Astrocyte (in vitro differentiated cells and primary cell): Measurements from ENCODE around the gene GLRA3. TPM values are rescaled to one million over a fixed set of nuclear protein-coding genes. Genes with fewer than 3 reads are reported as not detected.
A peak's percentile ranks its signal among the peaks of the same experiment; 100 is the strongest.

Experiments
- DNase-seq: peaks from one replicate; pipeline ENCODE4 v3.0.0-alpha.2; 2010; ENCODE audit warnings: low read depth
- FAIRE-seq: peaks from 2 replicates; lab custom pipeline; 2011; peaks lifted over from hg19 to GRCh38; lab: Jason Lieb, UNC
- H2AFZ ChIP-seq: 2 replicates; pipeline ENCODE4 v1.6.0; 2012; ENCODE audit warnings: low read depth, low read length, inconsistent platforms
- H3K27ac ChIP-seq: 2 replicates; pipeline ENCODE4 v1.5.1; 2011; ENCODE audit warnings: low read depth, low read length, inconsistent platforms
- H3K27me3 ChIP-seq: 2 replicates; pipeline ENCODE4 v1.6.0; 2011; ENCODE audit warnings: low read length, inconsistent platforms; ENCODE audit not compliant: insufficient read depth
- H3K36me3 ChIP-seq: 2 replicates; pipeline ENCODE4 v1.5.1; 2011; ENCODE audit warnings: low read length, inconsistent platforms; ENCODE audit not compliant: insufficient read depth
- H3K4me1 ChIP-seq: 2 replicates; pipeline ENCODE4 v1.5.1; 2011; ENCODE audit warnings: low read length, inconsistent platforms; ENCODE audit not compliant: insufficient read depth
- H3K4me2 ChIP-seq: 2 replicates; pipeline ENCODE4 v1.6.0; 2012; ENCODE audit warnings: low read length, inconsistent platforms
- H3K4me3 ChIP-seq: 2 replicates; pipeline ENCODE4 v1.5.1; 2011; ENCODE audit warnings: low read depth, mild to moderate bottlenecking, low read length, inconsistent platforms; ENCODE audit not compliant: insufficient read depth
- H3K79me2 ChIP-seq: 2 replicates; pipeline ENCODE4 v1.6.0; 2012; ENCODE audit warnings: mild to moderate bottlenecking, low read length, inconsistent platforms; ENCODE audit not compliant: insufficient read depth
- H3K9ac ChIP-seq: 2 replicates; pipeline ENCODE4 v1.6.0; 2012; ENCODE audit warnings: mild to moderate bottlenecking, low read length, inconsistent platforms
- H3K9me3 ChIP-seq: 2 replicates; pipeline ENCODE4 v1.5.1; 2012; ENCODE audit warnings: low read depth, mild to moderate bottlenecking, low read length, inconsistent platforms; ENCODE audit not compliant: insufficient read depth
- H4K20me1 ChIP-seq: 2 replicates; pipeline ENCODE4 v1.6.0; 2012; ENCODE audit warnings: low read length, inconsistent platforms; ENCODE audit not compliant: insufficient read depth
- H3K27ac Mint-ChIP-seq: one replicate; pipeline ENCODE4 v1.8.0; 2021; ENCODE audit warnings: mild to moderate bottlenecking, mixed read lengths; ENCODE audit not compliant: unreplicated experiment
- H3K27me3 Mint-ChIP-seq: one replicate; pipeline ENCODE4 v1.8.0; 2021; ENCODE audit warnings: low read depth, mixed read lengths; ENCODE audit not compliant: unreplicated experiment
- H3K36me3 Mint-ChIP-seq: one replicate; pipeline ENCODE4 v1.8.0; 2021; ENCODE audit warnings: low read depth, mixed read lengths; ENCODE audit not compliant: unreplicated experiment
- H3K4me1 Mint-ChIP-seq: one replicate; pipeline ENCODE4 v1.8.0; 2021; ENCODE audit warnings: low read depth, mixed read lengths; ENCODE audit not compliant: unreplicated experiment
- H3K4me3 Mint-ChIP-seq: one replicate; pipeline ENCODE4 v1.8.0; 2021; ENCODE audit warnings: mild to moderate bottlenecking, moderate library complexity, mixed read lengths; ENCODE audit not compliant: unreplicated experiment
- H3K9me3 Mint-ChIP-seq: one replicate; pipeline ENCODE4 v1.8.0; 2021; ENCODE audit warnings: mild to moderate bottlenecking, mixed read lengths; ENCODE audit not compliant: unreplicated experiment
- CTCF ChIP-seq: IDR thresholded peaks from 2 replicates; pipeline ENCODE4 v1.5.1; 2011; ENCODE audit warnings: low read depth, mild to moderate bottlenecking, inconsistent platforms, low read length, moderate library complexity; ENCODE audit not compliant: insufficient read depth
- EZH2 ChIP-seq: IDR thresholded peaks from 2 replicates; pipeline ENCODE4 v1.6.1; 2012; ENCODE audit warnings: mild to moderate bottlenecking, low read length, inconsistent platforms; ENCODE audit not compliant: insufficient read depth
- total RNA-seq: library from RNA; stranded (reverse); gene quantifications from 2 replicates; pipeline ENCODE4 v1.2.1, GENCODE V29; 2021

GLRA3 gene
- total RNA-seq, 1 donor from 2014 or later: not detected

DNA sequence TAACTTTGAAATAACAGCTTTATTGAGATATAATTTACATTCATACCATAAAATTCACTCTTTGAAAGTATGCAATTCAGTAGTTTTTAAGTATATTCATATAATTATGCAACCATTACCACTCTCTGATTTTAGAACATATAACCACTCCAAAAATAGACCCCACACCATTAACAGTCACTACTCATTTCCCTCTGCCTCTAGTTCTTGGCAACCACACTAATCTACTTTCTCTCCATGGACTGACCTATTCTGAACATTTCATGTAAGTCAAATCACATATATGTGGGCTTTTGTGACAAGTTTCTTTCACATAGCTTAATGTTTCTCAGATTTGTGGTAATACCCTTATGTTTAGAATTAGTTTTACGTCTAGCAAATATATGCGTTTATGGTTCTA is 19.5 kb upstream of the GLRA3 start:
- H3K4me3 Mint-ChIP-seq: no peak overlapping the region
- H3K27ac Mint-ChIP-seq: no peak overlapping the region
- DNase-seq: no peak
- no peak overlapping the region for H2AFZ ChIP-seq
- H3K27me3 ChIP-seq: no peaks in the 10 kb centered on the region
- FAIRE-seq: no peak
- H3K4me1 Mint-ChIP-seq: no peaks in the 10 kb centered on the region
- no peaks in the 10 kb centered on the region for H3K9me3 ChIP-seq
- no peak overlapping the region for H3K27ac ChIP-seq
- H3K4me2 ChIP-seq: no peak overlapping the region
- TF ChIP-seq EZH2 (no peak), CTCF (no peak)
- no peaks in the 10 kb centered on the region for H3K27me3 Mint-ChIP-seq
- no peaks in the 10 kb centered on the region for H3K4me1 ChIP-seq
- no peaks in the 10 kb centered on the region for H3K9me3 Mint-ChIP-seq
- no peaks in the 10 kb centered on the region for H3K79me2 ChIP-seq
- H3K9ac ChIP-seq: no peak overlapping the region
- H3K36me3 ChIP-seq: no peaks in the 10 kb centered on the region
- H3K36me3 Mint-ChIP-seq: no peaks in the 10 kb centered on the region
- H4K20me1 ChIP-seq: no peaks in the 10 kb centered on the region
- no peak overlapping the region for H3K4me3 ChIP-seq

- Histone ChIP-seq H4K20me1 (no peaks in the 10 kb centered on the region), H3K36me3 (no peaks in the 10 kb centered on the region), H3K27me3 (no peaks in the 10 kb centered on the region), H3K4me3 (no peak overlapping the region), H2AFZ (no peak overlapping the region), H3K4me1 (no peaks in the 10 kb centered on the region), H3K79me2 (no peaks in the 10 kb centered on the region), H3K4me2 (no peak overlapping the region), H3K9me3 (no peaks in the 10 kb centered on the region), H3K27ac (no peak overlapping the region), H3K9ac (no peak overlapping the region)
- Mint-ChIP-seq H3K4me3 (no peak overlapping the region), H3K36me3 (no peaks in the 10 kb centered on the region), H3K27me3 (no peaks in the 10 kb centered on the region), H3K27ac (no peak overlapping the region), H3K9me3 (no peaks in the 10 kb centered on the region), H3K4me1 (no peaks in the 10 kb centered on the region)
- TF ChIP-seq CTCF: no peak
- no peak for TF ChIP-seq EZH2
- FAIRE-seq: no peak
- DNase-seq: no peak
These were observed 18.9 kb upstream of the GLRA3 start for GRCh38 chr4:174847801-174848427.

DNA sequence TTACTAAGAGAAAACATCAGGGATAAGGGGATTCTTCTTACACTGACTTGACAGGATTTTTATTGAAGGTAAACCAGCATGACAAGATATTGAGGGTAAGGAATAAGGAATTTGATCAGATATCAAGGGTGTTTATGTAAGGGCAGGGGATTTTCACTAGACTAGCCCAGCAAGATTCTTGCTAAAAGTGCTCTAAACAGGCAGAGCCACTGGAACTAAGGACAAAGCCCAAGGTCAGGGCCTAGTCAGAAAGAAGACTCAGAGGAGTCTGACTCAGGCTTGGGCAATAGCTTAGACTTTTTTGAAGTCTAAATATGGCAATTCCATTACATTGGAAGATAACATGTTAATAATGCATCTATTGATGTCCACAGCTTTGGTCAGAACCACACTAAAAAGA is 6.5 kb upstream of the GLRA3 start:
- Histone ChIP-seq H3K27ac (no peak overlapping the region), H3K79me2 (no peaks in the 10 kb centered on the region), H3K9me3 (no peaks in the 10 kb centered on the region), H3K36me3 (no peaks in the 10 kb centered on the region), H3K4me2 (no peak overlapping the region), H3K4me1 (no peaks in the 10 kb centered on the region), H2AFZ (no peak overlapping the region), H3K9ac (no peak overlapping the region), H3K4me3 (no peak overlapping the region), H4K20me1 (no peaks in the 10 kb centered on the region), H3K27me3 (no peaks in the 10 kb centered on the region)
- Mint-ChIP-seq H3K27me3 (no peaks in the 10 kb centered on the region), H3K4me3 (no peak overlapping the region), H3K9me3 (no peaks in the 10 kb centered on the region), H3K4me1 (peaks cover 6% of the 10 kb centered on the region), H3K36me3 (no peaks in the 10 kb centered on the region), H3K27ac (peak overlapping the region; percentile 3)
- FAIRE-seq: no peak
- no peak for TF ChIP-seq CTCF
- no peak for TF ChIP-seq EZH2
- DNase-seq: no peak
